Germinal center (tissue), 1 donor: ENCODE results near the gene DNM3.
"Not testable (repeated sequence)": the region's sequence is repeated elsewhere in the genome, so short reads cannot be mapped to it uniquely, and the experiment has no call there.

Experiments used
- DNase-seq: peaks from one replicate; pipeline ENCODE4 v3.0.0; 2012; ENCODE audit warnings: mixed read lengths, low spot score

Gene DNM3

DNA sequence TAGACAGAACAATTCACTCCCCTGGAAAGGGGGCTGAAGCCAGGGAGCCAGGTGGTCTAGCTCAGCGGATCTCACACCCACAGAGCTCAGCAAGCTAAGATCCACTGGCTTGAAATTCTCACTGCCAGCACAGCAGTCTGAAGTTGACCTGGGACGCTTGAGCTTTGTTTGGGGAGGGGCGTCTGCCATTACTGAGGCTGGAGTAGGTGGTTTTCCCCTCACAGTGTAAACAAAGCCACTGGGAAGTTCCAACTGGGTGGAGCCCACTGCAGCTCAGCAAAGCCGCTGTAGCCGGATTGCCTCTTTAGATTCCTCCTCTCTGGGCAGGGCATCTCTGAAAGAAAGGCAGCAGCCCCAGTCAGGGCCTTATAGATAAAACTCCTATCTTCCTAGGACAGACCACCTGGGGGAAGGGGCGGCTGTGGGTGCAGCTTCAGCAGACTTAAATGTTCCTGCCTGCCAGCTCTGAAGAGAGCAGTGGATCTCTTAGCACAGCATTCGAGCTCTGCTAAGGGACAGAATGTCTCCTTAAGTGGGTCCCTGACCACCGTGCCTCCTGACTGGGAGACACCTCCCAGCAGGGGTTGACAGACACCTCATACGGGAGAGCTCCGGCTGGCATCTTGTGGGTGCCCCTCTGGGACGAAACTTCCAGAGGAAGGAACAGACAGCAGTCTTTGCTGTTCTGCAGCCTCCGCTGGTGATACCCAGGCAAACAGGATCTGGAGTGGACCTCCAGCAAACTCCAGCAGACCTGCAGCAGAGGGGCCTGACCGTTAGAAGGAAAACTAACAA lies 183.8 kb downstream of the DNM3 start:
- not testable (repeated sequence) for DNase-seq

DNA sequence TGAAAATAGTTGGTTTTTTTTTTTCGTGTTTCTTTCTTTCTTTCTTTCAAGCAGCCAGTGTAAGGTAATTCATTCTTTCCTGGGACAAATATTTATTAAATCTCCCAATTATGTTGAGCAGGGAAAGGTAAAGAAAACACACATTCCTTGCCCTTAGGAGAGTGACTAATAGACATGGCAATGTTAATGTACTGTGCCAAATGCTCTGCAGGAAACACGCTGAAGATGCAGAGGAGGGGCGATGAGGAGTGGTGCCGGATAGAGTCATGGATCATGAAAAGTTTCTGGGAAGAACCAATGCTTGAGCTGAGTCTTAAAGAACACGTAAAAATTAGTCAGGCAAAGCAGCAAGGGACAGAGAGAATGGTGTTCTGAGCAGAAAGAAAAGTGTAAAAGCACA lies 199.2 kb downstream of the DNM3 start:
- DNase-seq = no peak

- no peak for DNase-seq
Measured at GRCh38 chr1:172041102-172041501, 199.8 kb downstream of the DNM3 start.

DNA sequence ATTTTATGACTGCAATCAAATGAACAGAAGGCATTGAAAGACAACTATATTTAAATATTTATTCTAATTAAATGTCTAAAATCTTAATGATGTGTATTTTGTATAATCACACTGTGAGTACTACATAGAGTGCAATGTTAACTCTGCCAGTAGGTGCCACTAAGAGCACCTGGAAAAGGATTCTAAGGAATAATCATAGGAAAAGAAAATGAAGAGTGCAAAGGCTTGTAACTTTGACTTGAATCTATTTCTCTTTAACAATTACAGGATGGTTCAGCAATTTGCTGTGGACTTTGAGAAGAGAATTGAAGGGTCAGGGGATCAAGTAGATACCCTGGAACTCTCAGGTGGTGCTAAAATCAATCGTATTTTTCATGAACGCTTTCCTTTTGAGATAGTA lies 200.4 kb downstream of the DNM3 start:
- DNase-seq = no peak

- no peak for DNase-seq
Measured at GRCh38 chr1:172043900-172044299, 202.6 kb downstream of the DNM3 start.

DNA sequence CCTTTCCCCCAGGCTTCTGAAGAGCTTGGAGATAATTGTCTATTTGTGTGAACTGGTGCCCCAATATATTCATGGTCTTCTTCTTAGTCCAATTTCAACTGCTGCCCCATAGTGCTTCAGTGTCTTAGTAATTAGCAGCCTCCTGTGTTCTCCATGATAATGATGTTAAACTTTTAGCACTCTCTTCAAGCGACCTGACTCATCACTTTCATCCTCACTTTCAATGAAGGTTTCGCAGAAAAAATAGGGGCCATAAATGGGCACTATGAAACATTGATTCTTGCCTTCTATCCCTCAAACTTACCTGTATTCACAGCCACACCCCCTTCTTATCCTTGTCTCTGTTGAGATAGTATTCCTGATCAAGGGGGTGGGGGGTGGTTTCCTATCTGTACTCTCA lies 210.6 kb downstream of the DNM3 start:
- DNase-seq = no peak

- no peak for DNase-seq
Measured at GRCh38 chr1:172054172-172054571, 212.9 kb downstream of the DNM3 start.

GRCh38 chr1:172055816-172056419 lies 214.6 kb downstream of the DNM3 start:
- DNase-seq = not testable (repeated sequence)

DNA sequence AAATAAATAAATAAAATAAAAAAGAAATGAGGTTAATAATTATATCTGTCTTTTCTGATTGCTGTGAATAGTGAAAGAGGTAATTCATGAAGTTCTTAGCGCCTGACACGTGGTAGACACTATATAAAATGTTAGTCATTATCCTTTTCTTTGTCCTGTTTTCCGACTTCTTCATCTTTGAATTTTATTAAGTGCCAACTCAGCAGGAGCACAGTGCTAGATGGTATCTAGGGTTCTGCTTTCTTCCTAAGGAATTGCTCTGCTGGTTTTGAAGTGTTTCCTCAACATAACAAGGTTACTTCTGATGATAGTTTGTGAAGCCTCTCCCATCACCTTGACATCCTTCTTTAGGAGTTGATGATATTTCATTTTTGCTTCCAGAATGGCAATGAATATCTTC lies 227.0 kb downstream of the DNM3 start:
- DNase-seq = no peak

DNA sequence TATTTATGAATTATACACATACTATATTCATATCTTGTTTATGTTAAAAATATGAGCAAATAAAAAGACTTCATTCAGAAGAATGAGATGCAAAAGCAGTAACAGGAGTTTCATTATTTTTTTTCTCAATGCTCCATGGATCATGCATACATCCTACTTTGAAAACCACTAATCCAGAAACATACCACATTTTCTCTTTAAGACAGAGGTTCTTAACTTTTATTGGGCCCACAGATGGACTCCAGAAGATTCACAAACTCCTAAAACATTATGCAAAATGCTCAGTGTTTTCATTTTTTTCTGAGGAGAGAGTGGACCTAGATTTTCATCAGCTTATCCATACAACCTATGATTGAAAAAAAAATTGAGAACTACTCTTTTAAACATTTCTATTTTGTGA lies 227.8 kb downstream of the DNM3 start:
- no peak for DNase-seq

GRCh38 chr1:172069534-172069933 lies 228.2 kb downstream of the DNM3 start:
- no peak for DNase-seq

DNA sequence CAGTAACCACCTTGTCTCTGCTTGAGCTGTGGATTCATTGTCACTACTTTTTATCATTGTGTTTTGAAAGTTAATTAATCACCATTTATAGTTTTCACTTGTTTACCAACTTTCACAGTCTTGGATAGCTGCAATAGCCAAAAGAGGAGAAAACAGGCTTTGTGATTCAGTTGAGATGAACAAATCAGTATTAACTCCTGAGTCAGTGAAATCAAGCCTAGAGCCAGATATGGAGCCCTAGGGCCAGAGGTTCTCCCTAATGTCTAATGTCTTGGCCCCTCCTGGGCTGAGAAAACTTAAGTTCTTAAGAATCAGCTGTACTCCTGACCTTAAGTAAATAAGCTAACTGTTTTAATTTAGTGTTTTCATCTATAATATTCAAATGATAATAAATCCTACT lies 228.8 kb downstream of the DNM3 start:
- DNase-seq = no peak

- no peak for DNase-seq
Measured at GRCh38 chr1:172071746-172072145, 230.4 kb downstream of the DNM3 start.

DNA sequence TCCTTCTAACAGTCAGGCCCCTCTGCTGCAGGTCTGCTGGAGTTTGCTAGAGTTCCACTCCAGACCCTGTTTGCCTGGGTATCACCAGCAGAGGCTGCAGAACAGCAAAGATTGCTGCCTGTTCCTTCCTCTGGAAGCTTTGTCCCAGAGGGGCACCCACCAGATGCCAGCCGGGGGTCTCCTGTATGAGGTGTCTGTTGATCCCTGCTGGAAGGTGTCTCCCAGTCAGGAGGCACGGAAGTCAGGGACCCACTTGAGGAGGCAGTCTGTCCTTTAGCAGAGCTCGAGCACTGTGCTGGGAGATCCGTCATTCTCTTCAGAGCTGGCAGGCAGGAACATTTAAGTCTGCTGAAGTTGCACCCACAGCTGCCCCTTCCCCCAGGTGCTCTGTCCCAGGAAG lies 238.6 kb downstream of the DNM3 start:
- DNase-seq = not testable (repeated sequence)

DNA sequence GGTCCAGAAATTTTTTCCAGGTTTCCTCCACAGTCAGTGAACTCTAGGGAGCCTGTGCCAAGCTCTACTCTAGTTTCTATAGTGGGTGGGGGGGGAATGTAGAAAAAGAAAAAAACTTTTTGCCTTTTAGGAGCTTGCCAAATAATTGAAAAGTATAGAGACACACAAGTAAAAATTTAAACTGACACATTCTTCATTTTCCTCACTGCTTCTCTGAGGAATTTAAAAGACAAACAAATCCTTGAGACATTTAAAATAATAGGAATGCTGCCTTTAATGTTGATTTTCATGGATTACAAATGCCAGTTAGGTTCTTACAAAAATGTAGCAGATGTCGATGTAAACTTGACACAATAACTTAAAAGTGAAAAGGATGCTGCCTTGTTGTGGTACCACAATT lies 241.9 kb downstream of the DNM3 start:
- DNase-seq = no peak

DNA sequence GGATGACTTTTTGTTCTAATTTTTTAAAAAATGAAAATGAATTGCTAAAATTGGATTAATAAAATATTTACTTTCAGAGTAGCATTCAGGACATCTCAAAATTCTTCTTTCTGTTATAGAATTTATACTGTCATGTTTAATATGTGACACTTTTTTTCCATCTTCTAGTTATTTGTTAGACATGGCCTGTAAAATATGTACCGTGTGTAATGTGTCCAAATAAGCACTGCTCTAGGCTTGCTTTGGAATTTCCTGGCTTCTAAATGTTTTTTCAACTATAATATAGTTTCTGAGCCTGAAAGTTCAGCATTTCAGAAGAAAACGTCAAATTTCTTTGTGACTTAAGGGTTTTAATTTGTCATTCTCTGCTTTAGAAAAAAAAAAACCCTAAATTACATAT lies 243.6 kb downstream of the DNM3 start:
- DNase-seq = no peak

DNA sequence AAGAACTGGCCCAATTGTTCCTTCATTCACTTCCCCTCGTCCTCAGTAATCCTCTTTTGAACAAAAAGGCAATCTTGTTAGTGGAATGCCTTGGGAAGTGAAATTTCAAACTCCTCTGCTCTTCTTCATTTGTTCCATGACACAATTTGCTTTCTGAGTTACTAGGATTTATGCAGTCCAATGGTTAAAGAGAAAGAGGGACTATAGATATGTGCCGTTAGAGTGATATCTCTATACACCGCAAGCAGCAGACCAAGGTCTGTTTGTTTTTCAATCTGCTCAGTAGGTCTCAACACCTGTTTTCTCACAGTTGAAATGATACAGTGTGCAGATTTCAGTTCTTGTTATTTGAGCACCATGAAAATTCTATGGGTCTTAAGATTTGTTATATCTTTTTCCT lies 244.0 kb downstream of the DNM3 start:
- DNase-seq = no peak

DNA sequence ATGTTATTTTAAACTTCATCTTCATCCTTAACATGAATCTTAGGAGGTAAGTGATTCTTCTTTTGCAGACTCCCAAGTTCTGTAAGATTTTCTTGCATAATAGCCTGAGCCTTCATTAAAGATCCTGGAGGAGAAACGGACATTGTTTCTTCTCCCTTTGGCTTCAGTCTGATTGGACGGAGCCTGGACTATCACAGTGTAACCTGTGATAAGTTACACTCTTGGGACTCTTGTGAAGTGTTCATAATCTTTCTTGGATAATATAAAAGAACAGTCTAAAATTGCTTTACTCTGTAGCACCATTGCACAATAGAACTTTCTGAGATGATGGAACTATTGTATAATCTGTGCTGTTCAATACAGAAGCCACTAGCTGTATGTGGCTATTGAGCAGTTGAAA lies 244.8 kb downstream of the DNM3 start:
- no peak for DNase-seq

- DNase-seq = no peak
Measured at GRCh38 chr1:172088256-172088655, 247.0 kb downstream of the DNM3 start.

DNA sequence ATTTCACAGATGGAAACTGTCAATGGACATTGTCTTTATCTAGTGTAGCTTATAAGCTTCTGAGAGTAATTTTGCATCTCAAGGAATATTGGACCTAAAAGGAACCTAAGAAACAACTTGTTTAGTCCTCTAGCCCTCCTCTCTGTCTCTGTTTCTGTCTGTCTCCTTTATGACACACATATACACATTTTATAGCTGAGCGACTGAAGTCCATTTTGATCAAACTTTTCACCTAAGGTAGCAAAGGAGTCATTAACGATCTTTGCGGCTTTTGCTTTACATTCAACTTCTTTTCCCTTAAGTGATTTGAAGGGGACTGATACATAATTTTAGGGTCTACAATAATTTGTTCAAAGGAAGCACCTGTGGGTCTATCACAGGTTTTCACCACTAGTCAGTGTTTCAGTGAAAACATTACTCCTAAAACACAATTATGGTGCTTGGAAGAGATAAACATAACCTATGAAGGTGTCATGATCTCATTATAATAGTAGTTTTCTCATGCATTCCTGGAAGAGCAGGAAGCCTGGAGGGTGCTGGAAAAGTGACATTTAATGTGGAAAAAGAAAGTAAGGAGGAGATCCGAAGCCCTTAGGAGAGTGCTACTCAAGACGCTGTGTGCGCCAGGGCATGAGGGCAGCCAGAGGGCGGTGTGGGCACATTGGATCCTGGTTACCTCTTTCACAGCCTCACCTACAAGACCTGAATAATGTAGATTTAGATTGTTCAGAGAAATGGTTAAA lies 248.6 kb downstream of the DNM3 start:
- DNase-seq = peak; percentile 23

GRCh38 chr1:172090511-172090817 lies 249.2 kb downstream of the DNM3 start:
- DNase-seq = no peak

DNA sequence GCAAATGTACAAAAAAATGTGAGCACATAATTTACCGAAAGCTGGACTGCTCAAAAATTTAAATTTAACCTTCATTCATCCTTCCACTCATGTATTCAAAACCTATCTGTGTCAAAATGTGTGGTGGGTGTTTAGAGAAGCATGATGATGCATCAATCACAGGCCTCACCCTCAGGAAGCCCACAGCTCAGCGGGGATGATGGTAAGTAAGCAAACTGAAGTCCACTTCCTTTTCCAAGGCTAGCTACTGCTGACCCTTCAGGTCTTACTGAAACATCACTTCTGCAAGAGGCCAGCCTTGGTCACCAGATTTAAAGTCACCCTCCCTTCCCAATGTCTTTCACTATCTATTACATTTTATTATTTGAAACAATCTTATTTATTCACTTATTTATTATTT lies 254.5 kb downstream of the DNM3 start:
- no peak for DNase-seq

DNA sequence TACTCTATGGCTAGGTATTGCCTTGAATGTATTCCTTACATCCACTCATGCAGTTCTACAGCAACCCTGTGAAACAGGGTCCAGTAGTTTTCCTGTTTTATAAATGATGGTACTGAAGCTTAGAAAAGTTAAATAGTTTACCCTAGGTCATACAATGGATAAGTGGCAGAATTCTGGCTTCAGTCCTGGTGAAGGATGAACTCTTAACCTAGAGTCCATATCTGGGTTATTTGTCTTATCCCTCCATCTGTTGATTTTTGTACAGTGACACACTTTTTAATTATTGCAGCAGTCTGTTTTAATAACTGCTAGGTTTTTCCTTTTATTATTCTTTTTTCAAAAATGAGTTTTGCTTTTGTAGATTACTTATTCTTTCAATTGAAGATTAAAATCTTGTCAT lies 263.9 kb downstream of the DNM3 start:
- DNase-seq = no peak
